ENCODE results near the gene HIVEP2.

HIVEP2 gene

DNA sequence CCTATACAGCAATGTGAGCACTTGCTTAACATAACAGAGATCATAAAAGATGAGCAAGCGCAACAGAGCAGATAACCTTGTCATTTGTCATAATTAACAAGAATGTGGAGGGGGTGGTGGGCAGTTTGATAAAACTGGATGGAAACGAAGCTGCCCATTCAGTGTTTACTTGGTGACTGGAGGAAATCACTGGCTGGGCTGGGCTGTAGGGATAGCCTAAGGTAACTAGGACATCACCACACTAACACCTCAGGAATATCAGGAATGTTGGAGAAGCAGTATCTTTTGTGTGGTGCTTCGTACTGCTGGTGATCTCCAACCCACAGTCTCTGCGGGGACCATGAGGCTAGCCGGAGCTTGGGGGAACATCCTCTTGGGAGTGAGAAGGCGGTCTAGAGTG is 218.4 kb downstream of the HIVEP2 start:
- no peak for DNase-seq

GRCh38 chr6:142725024-142725770 is 219.8 kb downstream of the HIVEP2 start:
- DNase-seq = no peak

GRCh38 chr6:142722841-142723240 is 222.1 kb downstream of the HIVEP2 start:
- no peak for DNase-seq

DNA sequence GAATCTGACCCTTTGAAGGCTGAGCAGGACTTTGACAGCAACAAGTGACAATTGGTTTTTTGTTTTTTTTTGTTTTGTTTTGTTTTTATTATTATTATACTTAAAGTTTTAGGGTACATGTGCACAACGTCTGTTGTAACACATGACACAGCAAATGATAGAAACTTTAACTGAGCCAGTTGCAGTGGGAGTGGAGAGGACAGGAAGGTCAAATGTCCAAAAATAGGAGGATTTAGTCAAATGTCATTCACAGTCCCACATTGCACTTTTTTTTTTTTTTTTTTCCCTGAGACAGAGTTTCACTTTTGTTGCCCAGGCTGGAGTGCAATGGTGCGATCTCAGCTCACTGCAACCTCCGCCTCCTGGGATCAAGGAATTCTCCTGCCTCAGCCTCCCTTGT is 223.0 kb downstream of the HIVEP2 start:
- no peak for DNase-seq

- DNase-seq = no peak
Observed at GRCh38 chr6:142721215-142721920, 223.6 kb downstream of the HIVEP2 start.

GRCh38 chr6:142718667-142719191 is 226.2 kb downstream of the HIVEP2 start:
- DNase-seq = no peak

GRCh38 chr6:142716097-142716496 is 228.9 kb downstream of the HIVEP2 start:
- no peak for DNase-seq

- no peak for DNase-seq
Observed at GRCh38 chr6:142714951-142715785, 229.8 kb downstream of the HIVEP2 start.

DNA sequence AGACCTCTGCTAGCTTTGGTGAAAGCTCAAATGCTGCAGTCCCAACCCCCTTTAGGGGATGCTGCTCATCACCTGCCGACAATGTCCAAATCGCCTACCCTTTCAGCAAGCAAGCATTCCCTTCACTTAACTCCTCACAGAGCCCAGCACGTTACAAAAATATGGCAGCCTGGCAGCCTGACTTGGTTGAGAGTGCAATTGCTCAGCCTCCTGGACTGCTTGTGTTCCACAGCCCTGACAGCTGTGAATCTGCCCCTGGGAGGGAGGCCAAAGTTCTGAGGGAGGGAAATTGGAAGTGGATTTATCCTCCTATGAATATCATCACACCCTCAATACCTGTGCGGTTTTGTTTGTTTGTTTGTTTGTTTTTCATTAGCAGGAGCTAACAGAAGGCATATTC is 231.0 kb downstream of the HIVEP2 start:
- DNase-seq = no peak

DNA sequence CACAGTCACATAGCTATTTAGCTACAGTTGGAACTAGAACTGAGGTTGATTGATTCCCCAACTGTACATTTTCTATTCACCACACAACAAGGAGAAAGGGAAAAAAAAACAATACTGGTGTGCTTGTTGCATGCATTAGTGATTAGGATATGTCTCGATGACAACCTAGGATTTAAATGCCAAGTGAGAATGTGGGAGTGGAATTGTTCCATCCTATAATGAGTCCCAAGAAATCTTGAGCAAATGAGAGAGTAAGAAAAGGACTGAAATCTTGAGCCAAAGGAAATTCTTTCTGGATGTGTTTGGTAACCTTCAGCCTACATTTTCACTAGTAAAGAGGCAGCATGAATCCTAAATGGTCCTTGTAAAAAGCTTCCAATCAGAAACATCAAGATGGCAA is 232.7 kb downstream of the HIVEP2 start:
- DNase-seq = no peak

DNA sequence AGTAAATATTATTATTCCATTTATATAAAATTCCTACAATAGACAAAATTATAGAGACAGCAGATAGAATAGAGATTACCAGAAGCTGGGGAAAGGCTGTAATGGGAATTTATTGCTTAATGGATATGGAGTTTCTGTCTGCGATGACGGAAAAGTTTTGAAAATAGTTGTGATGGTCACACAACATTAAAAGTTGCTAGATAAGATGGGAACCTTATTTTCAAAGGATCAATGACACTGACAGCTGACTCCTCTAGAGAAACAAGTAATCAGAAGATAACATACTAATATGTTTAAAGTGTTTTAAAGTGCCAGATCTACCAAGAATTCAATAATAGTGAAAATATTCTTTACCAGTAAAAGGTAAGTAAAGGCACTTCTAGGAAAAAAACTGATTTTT is 236.3 kb downstream of the HIVEP2 start:
- no peak for DNase-seq

DNA sequence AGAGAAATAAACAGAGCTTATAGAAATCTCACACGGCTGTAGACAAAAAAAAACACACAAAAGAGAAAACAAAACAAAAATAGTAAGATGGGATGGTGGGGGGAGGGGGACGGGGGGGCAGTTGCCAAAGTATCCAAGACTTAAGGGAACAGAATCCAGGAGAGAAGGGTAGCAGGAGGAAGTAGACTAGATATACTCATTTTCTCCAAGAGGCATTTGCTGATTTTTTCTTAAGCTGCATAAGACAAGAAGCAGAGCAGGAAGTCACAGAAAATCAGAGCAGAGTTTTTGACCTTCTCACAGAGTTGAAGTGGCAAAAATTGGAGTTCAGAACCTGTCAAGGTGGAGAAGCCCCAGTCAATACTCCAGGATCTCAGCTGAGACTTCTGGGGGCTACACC is 237.7 kb downstream of the HIVEP2 start:
- DNase-seq = no peak

DNA sequence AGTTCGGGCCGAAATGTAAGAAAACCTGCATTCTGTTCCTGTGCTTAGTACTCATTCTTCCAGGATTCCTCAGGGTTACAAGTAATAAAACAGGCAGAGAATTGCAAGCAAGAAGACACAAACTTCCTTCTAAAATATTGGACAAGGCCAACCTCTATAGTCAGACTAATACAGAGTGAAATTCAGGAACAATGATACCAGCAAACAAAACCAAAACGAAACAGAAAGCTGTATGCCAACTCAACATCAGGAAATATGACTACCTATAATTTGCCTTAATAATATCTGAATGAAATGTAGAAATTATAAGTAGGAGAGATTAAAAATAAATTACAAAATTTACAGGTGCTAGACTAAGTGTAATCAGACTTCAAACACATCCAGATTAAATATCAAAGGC is 238.8 kb downstream of the HIVEP2 start:
- DNase-seq = no peak

GRCh38 chr6:142705054-142705453 is 239.9 kb downstream of the HIVEP2 start:
- no peak for DNase-seq

GRCh38 chr6:142702501-142703460 is 242.2 kb downstream of the HIVEP2 start:
- DNase-seq = peak; percentile 47

All from right hindlimb (tissue), 1 donor.